ENCODE data around the gene APOE.

DNA sequence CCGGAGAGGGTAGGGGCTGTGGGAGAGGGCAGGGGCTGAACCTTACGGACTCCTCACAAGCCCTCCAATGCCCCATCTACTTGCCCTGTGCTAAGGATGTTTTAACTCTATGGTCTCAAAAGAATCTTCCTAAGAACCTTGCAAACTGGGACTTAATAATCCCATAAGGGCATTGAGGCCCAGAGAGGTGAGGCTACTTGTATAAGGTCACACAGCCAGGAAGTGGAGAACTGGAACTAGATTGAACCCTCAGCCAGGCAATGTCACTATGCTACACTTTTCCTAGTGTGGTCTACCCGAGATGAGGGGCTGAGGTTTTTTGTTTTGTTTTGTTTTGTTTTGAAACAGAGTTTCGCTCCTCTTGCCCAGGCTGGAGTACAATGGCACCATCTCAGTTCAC, 25.9 kb downstream of the APOE start:
- TF ChIP-seq, protein P1, sequence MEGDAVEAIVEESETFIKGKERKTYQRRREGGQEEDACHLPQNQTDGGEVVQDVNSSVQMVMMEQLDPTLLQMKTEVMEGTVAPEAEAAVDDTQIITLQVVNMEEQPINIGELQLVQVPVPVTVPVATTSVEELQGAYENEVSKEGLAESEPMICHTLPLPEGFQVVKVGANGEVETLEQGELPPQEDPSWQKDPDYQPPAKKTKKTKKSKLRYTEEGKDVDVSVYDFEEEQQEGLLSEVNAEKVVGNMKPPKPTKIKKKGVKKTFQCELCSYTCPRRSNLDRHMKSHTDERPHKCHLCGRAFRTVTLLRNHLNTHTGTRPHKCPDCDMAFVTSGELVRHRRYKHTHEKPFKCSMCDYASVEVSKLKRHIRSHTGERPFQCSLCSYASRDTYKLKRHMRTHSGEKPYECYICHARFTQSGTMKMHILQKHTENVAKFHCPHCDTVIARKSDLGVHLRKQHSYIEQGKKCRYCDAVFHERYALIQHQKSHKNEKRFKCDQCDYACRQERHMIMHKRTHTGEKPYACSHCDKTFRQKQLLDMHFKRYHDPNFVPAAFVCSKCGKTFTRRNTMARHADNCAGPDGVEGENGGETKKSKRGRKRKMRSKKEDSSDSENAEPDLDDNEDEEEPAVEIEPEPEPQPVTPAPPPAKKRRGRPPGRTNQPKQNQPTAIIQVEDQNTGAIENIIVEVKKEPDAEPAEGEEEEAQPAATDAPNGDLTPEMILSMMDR (IDR thresholded peaks at IDR 0.05), result no peak
- TF ChIP-seq POLR2A (IDR thresholded peaks at IDR 0.05), result no peak

Data from uterus (tissue), 2 donors.